GOT3 (cell line): ENCODE measurements around the gene ITGB8.
"Not testable (repeated sequence)": the region's sequence is repeated elsewhere in the genome, so short reads cannot be mapped to it uniquely, and the experiment has no call there.

Experiments
- DNase-seq: peaks from one replicate; lab custom pipeline; 2025; ENCODE audit warnings: mixed read lengths; lab: John Stamatoyannopoulos, UW

The ITGB8 gene

GRCh38 chr7:20381406-20382034 lies 50.8 kb downstream of the ITGB8 start:
- DNase-seq: no peak

GRCh38 chr7:20383351-20383750 lies 52.7 kb downstream of the ITGB8 start:
- no peak for DNase-seq

GRCh38 chr7:20385126-20385525 lies 54.4 kb downstream of the ITGB8 start:
- no peak for DNase-seq

- no peak for DNase-seq
Measured at GRCh38 chr7:20388084-20388483, 57.4 kb downstream of the ITGB8 start.

- DNase-seq: not testable (repeated sequence)
Measured at GRCh38 chr7:20389192-20389591, 58.5 kb downstream of the ITGB8 start.

- no peak for DNase-seq
Measured at GRCh38 chr7:20393021-20393610, 62.4 kb downstream of the ITGB8 start.

DNA sequence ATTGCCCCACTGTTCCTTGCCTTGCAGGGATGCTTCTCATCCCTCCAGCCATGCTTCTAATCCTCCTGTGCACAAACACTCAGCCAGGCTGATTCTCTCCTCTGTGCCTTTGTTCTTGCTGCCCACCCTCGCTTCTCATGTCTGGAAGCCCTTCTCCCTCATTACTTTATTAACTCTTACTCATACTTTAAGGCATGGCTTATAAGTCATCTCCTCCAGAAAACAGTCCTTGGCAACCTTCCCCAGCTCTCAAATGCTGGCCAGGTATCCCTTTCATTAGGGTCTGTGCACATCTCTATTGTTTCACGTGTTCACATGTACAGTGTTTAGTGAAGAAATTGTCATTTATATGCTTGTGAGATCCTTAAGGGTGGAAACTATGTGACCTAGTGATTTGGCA lies 62.9 kb downstream of the ITGB8 start:
- DNase-seq: no peak

GRCh38 chr7:20394284-20394683 lies 63.6 kb downstream of the ITGB8 start:
- no peak for DNase-seq

DNA sequence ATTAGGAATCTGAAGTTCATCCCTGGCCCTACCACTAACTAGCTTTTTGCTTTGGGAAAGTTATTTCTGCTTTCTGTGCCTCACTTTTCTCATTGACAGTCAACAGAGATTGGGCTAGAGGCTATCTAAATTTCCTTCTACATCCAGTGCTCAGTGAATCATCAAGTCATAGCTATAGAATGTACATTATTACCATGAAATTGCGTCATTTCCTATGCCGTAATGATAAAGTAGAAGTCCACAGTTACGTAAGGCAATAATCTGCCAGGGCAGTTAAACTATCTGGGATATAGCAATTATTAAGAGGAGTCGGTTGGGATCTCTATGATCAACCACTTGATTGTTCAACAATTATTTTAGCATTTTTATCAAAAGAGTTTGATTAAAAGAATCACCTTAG lies 64.4 kb downstream of the ITGB8 start:
- no peak for DNase-seq

DNA sequence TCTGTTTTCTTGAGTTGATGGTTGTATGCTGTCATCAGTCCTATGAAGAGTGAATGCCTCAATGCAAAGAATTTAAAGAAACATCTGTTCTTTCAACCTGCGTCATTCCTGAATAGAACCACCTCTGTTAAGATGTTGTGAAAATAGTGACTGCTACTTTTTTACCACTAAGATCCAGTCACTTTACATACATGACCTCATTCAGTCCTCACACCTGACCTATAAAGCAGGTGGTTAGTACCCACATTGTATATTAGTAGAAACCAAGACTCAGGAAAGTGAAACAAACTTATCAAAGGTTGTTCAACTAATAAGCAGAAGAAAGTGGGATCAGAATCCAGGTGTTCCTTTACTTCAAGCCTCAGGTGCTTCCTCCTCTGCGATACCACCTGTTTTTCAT lies 64.8 kb downstream of the ITGB8 start:
- no peak for DNase-seq

- no peak for DNase-seq
Measured at GRCh38 chr7:20399521-20399920, 68.8 kb downstream of the ITGB8 start.

GRCh38 chr7:20401861-20402746 lies 71.4 kb downstream of the ITGB8 start:
- DNase-seq: no peak

DNA sequence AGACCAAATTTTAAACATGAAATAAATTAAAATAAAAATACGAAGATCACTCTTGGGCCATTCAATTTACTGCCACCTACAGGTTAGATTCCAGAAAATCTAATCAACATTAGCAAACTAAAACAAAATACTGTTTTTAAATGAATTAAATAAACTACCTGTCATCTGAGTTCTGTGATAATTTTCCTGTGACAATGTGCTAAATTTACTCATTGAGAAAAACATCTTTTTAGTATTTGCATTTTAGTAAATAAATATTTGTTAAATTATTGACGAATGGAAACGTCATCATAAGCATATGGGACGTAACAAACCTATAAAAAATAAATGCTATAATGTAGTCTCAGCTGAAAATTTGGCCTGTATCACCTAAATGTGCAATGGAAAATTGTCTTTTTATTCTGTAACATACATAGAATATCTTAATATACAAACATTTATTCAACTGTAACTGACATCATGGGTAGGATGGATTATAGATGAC lies 72.1 kb downstream of the ITGB8 start:
- DNase-seq: no peak

GRCh38 chr7:20403331-20403730 lies 72.6 kb downstream of the ITGB8 start:
- no peak for DNase-seq

GRCh38 chr7:20404320-20404719 lies 73.6 kb downstream of the ITGB8 start:
- no peak for DNase-seq

GRCh38 chr7:20407585-20408466 lies 77.1 kb downstream of the ITGB8 start:
- DNase-seq: no peak

- DNase-seq: no peak
Measured at GRCh38 chr7:20408467-20408826, 77.7 kb downstream of the ITGB8 start.

GRCh38 chr7:20409961-20410360 lies 79.3 kb downstream of the ITGB8 start:
- DNase-seq: no peak

DNA sequence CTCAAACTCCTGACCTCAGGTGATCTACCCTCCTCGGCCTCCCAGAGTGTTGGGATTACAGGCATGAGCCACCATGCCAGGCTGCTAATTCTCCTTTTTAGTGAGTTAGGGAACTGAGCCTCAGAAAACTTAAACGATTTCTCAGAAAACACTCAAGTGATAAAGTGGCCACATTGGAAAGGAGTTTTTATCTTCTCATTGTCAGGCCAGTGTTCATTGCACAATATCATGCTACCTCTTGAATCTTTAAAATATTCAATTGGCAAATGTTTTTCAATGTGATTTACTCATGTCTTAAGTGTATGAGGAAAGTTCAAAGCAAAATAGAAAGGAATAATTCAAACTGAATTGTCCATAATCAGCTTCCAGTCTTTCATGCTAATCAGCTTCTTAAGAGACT lies 80.7 kb downstream of the ITGB8 start:
- no peak for DNase-seq

DNA sequence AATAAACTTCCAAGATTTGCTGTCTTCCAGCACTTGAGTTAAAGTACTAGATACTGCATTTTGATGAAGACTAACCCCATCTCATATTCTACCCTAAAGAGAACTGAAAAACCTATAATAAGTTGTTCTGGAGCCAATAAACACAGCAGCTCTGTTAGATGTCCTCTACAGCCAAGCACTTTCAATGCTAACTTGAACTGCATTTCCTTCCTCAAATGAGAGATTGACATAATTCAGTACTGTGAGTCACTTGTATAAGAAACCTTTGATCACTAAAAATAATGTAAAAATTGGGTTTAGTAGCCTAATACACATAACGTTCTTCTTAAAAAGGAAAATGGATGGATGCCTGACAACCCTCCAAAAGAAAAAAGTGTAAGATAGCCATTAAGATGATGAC lies 81.3 kb downstream of the ITGB8 start:
- DNase-seq: no peak

- DNase-seq: no peak
Measured at GRCh38 chr7:20417260-20417659, 86.6 kb downstream of the ITGB8 start.
